Ascending aorta (tissue), 2 donors: ENCODE results near the gene AACS. TPM values are rescaled to one million over a fixed set of nuclear protein-coding genes. Genes with fewer than 3 reads are reported as not detected.
A peak's percentile ranks its signal among the peaks of the same experiment; 100 is the strongest.
"Not testable (repeated sequence)": the region's sequence is repeated elsewhere in the genome, so short reads cannot be mapped to it uniquely, and the experiment has no call there.

Experiments used
- DNase-seq, 2 donors: peaks; one replicate each; pipeline ENCODE4 v3.0.0-alpha.2; 2019; ENCODE audit warnings: low spot score in 2 of 2
- H3K27ac ChIP-seq, 2 donors: fragments of 200-600 bp; sonication (generic); one replicate each; pipeline ENCODE4 v1.5.1; 2016 to 2017; ENCODE audit warnings: mild to moderate bottlenecking in 1 of 2
- H3K27me3 ChIP-seq: fragments of 200-600 bp; sonication (generic); one replicate; pipeline ENCODE4 v1.5.1; 2017
- H3K36me3 ChIP-seq, 2 donors: fragments of 200-600 bp; sonication (generic); one replicate each; pipeline ENCODE4 v1.5.1; 2016
- H3K4me1 ChIP-seq, 2 donors: fragments of 200-600 bp; sonication (generic); one replicate each; pipeline ENCODE4 v1.5.1; 2016 to 2017; ENCODE audit warnings: mild to moderate bottlenecking in 1 of 2
- H3K4me3 ChIP-seq, 2 donors: fragments of 200-600 bp; sonication (generic); one replicate each; pipeline ENCODE4 v1.5.1; 2016 to 2017; ENCODE audit warnings: mild to moderate bottlenecking in 1 of 2
- H3K9me3 ChIP-seq, 2 donors: fragments of 200-600 bp; sonication (generic); one replicate each; pipeline ENCODE4 v1.5.1; 2016
- intact Hi-C: fragments of 100-400 bp; cut with DNase I; formaldehyde crosslinking; loops from one replicate; pipeline ENCODE4 v1.15.1; 2023
- total RNA-seq: library from RNA; depleted of rRNA; stranded (reverse); fragments of >200 nt; gene quantifications from one replicate; pipeline ENCODE4 v1.1.0, GENCODE V29; 2016
- TF ChIP-seq, protein P1 (sequence below), 3 experiments: fragments of 200-600 bp in 2 of 3; fragments of 450-650 bp in 1 of 3; sonication (generic) in 2 of 3; IDR thresholded peaks; one replicate each; pipeline ENCODE4 v1.5.1; 2016 to 2019; ENCODE audit warnings: antibody characterized with exemption in 3 of 3, mild to moderate bottlenecking in 1 of 3, moderate library complexity in 1 of 3

The AACS gene
- total RNA-seq, 1 donor from 2014 or later, result 7.0 TPM

DNA sequence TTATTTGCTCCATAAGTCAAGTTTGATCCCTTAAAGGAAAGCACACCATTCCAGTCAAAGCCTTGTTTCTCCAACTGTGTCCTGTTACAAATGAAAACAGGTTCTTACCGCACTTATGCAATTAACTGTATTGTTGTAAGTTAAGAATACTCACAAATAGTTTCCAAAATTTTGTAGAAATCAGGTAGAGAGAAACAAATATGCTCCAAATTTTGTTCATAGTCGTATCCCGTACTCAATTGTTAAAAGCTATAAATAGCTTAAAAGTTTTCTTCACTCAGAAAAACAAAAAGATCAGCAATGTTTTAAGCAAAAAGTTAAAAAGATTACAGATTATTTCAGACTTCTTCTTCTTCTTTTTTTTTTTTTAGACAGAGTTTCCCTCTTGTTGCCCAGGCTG is 4.0 kb upstream of the AACS start:
- DNase-seq, result no peak
- Histone ChIP-seq H3K27me3 (no peaks in the 10 kb centered on the region), H3K27ac (no peak overlapping the region), H3K4me1 (peaks cover 4 to 7% of the 10 kb centered on the region in 2 donors), H3K4me3 (no peak overlapping the region), H3K36me3 (no peaks in the 10 kb centered on the region), H3K9me3 (no peaks in the 10 kb centered on the region)
- intact Hi-C loops, result loop anchor here (10.0 kb wide), 1 partner anchor 156 kb away; no protein-coding TSS in a partner anchor
- TF ChIP-seq, protein P1, sequence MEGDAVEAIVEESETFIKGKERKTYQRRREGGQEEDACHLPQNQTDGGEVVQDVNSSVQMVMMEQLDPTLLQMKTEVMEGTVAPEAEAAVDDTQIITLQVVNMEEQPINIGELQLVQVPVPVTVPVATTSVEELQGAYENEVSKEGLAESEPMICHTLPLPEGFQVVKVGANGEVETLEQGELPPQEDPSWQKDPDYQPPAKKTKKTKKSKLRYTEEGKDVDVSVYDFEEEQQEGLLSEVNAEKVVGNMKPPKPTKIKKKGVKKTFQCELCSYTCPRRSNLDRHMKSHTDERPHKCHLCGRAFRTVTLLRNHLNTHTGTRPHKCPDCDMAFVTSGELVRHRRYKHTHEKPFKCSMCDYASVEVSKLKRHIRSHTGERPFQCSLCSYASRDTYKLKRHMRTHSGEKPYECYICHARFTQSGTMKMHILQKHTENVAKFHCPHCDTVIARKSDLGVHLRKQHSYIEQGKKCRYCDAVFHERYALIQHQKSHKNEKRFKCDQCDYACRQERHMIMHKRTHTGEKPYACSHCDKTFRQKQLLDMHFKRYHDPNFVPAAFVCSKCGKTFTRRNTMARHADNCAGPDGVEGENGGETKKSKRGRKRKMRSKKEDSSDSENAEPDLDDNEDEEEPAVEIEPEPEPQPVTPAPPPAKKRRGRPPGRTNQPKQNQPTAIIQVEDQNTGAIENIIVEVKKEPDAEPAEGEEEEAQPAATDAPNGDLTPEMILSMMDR (IDR thresholded peaks at IDR 0.05), result no peak

DNA sequence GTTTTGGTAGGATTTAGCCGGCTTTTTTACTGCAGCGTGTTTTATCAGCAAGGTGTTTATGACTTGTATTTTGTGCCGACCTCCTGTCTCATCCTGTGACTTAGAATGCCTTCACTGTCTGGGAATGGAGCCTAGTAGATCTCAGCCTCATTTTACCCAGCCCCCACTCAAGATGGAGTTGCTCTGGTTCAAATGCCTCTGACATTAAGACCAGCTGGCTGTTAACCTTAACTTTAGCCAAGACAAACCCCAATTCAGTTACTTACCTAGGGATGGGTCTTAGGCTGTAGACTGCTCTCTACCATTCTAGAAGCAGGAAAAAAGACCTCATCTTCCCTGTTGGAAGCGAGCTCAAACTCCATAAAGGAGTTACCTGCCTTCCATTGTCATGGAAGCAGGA is 1.7 kb upstream of the AACS start:
- not testable (repeated sequence) for H3K9me3 ChIP-seq, H3K27me3 ChIP-seq, DNase-seq, H3K27ac ChIP-seq, H3K36me3 ChIP-seq, H3K4me3 ChIP-seq
- intact Hi-C loops, result loop anchor here (10.0 kb wide), 1 partner anchor 159 kb away; no protein-coding TSS in a partner anchor
- peaks cover 4 to 11% of the 10 kb centered on the region in 2 donors for H3K4me1 ChIP-seq

DNA sequence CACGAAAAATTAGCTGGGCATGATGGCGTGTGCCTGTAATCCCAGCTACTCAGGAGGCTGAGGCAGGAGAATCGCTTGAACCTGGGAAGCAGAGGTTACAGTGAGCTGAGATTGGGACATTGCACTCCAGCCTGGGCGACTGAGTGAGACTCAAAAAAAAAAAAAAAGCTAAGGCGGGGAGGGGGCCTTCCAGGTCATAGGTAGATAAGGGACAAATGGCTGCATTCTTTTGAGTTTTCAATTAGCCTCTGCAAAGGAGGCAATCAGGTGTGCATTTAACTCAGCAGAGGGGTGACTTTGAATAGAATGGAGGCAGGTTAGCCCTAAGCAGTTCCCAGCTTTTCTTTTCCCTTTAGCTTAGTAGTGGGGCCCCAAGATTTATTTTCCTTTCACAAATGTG is 743 bp upstream of the AACS start:
- Histone ChIP-seq H3K27ac (no peak overlapping the region), H3K36me3 (no peaks in the 10 kb centered on the region), H3K4me1 (peaks cover 4 to 11% of the 10 kb centered on the region in 2 donors), H3K27me3 (no peaks in the 10 kb centered on the region), H3K9me3 (no peaks in the 10 kb centered on the region), H3K4me3 (peak overlapping the region; percentile 67 to 99)
- TF ChIP-seq, protein P1 (IDR thresholded peaks at IDR 0.05), result no peak
- intact Hi-C loops, result loop anchor here (10.0 kb wide), 1 partner anchor 160 kb away; no protein-coding TSS in a partner anchor
- DNase-seq, result no peak

DNA sequence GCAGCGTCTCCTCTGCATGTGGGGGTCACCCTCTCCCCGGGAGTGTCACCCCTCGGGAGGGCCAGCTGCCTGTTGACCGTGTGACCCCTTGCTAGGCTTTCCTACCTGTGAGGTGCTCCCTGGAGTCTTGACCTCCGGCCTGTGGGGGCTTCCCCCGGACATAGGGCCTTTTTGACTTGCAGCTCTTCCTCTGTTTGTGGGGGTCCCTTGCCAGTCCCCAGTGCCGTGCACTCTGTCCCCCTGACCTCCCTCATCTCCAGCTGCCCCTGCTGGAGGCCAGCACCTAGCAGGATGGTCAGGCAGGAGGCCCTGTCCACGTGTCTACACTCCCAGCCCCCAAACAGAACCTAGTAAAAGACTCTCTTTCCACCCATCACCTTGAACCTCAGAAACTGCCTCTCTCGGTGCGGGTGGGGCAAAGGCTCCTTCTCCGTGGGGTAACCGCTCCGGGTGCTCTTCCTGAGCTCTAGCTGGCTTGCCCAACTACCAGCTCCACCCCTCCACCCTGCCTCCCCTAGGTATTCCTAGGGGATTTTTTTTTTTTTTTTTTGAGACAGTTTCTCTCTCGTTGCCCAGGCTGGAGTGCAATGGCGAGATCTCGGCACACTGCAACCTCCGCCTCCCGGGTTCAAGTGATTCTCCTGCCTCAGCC is 810 bp downstream of the AACS start:
- Histone ChIP-seq H3K4me3 (peak overlapping the region; percentile 67 to 99), H3K36me3 (no peaks in the 10 kb centered on the region), H3K9me3 (no peaks in the 10 kb centered on the region), H3K4me1 (peaks cover 4 to 11% of the 10 kb centered on the region in 2 donors), H3K27me3 (no peaks in the 10 kb centered on the region), H3K27ac (peak overlapping the region; percentile 54 to 83)
- DNase-seq, result no peak
- TF ChIP-seq, protein P1 (IDR thresholded peaks at IDR 0.05), result no peak
- intact Hi-C loops, result loop anchor here (1.0 to 10.0 kb wide), 3 partner anchors 17 to 161 kb away; partner anchors contain the start of gene DHX37

DNA sequence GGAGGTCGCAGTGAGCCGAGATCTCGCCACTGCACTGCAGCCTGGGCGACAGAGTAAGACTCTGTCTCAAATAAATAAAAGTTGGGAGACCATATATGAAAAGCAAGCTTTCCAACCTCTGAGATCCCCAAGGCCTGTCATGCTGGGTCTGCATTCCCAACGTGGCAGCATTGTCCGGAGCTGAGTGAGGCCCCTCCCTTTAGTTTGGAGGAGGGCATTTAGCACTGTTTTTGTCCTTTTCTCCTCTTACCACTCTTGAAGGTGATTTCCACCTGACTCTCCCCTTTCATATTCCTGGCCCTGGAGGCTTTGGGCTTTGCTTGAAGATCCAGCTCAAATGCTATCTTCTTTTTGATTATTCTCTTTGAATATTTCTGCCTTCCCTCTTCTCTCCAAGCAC is 3.2 kb downstream of the AACS start:
- no peaks in the 10 kb centered on the region for H3K9me3 ChIP-seq

DNA sequence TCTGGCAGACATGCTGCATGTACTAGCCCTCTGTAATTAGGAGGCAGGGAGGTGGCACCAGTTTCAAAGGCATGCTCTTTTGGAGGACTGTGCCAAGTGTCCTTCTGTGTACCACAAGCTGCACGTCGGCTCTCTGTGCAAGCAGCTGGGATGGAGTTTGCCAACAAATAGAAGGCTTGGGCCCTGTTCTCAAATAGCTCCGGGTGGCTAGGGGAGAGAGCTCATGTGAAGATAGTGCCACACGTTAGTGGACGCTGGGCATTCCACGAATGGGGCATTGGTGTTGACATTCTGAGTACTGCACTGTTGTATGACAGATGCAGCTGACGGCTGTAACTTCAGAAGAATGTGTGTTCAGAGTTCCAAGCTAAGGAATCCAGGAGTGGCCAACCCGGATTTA is 4.4 kb downstream of the AACS start:
- Histone ChIP-seq H3K9me3 (no peaks in the 10 kb centered on the region), H3K27ac (no peak overlapping the region), H3K27me3 (no peaks in the 10 kb centered on the region), H3K4me3 (no peak overlapping the region), H3K36me3 (peaks cover 0 to 6% of the 10 kb centered on the region in 2 donors), H3K4me1 (peaks cover 4 to 6% of the 10 kb centered on the region in 2 donors)
- intact Hi-C loops, result loop anchor here (5.0 to 10.0 kb wide), 2 partner anchors 82 to 165 kb away; partner anchors contain the start of gene DHX37
- no peak for DNase-seq
- TF ChIP-seq, protein P1 (IDR thresholded peaks at IDR 0.05), result no peak

More for the DNA sequence above, 3.2 kb downstream of the AACS start:
- intact Hi-C loops, result loop anchor here (5.0 to 10.0 kb wide), 2 partner anchors 81 to 164 kb away; partner anchors contain the start of gene DHX37
- Histone ChIP-seq H3K4me1 (peaks cover 4 to 11% of the 10 kb centered on the region in 2 donors), H3K27me3 (no peaks in the 10 kb centered on the region), H3K4me3 (no peak overlapping the region), H3K36me3 (peaks cover 0 to 6% of the 10 kb centered on the region in 2 donors), H3K27ac (no peak overlapping the region)
- no peak for DNase-seq
- TF ChIP-seq, protein P1 (IDR thresholded peaks at IDR 0.05), result no peak
